ENCODE measurements around the gene RHOT2. TPM values are rescaled to one million over a fixed set of nuclear protein-coding genes. Genes with fewer than 3 reads are reported as not detected.

Gene RHOT2
- total RNA-seq, 1 experiment from 2014 or later: 24.2 TPM

- DNase-seq (ENCODE audit: low read depth): no peak
Observed at GRCh38 chr16:698911-699671, 31.2 kb downstream of the RHOT2 start.

- no peak for DNase-seq (ENCODE audit: low read depth)
Observed at GRCh38 chr16:700684-701584, 33.0 kb downstream of the RHOT2 start.

- DNase-seq (ENCODE audit: low read depth): no peak
Observed at GRCh38 chr16:702341-702740, 34.4 kb downstream of the RHOT2 start.

- no peak for DNase-seq (ENCODE audit: low read depth)
Observed at GRCh38 chr16:703406-703805, 35.5 kb downstream of the RHOT2 start.

GRCh38 chr16:704047-704446 lies 36.1 kb downstream of the RHOT2 start:
- DNase-seq (ENCODE audit: low read depth): no peak

GRCh38 chr16:704552-705380 lies 36.8 kb downstream of the RHOT2 start:
- no peak for DNase-seq (ENCODE audit: low read depth)

- DNase-seq (ENCODE audit: low read depth): no peak
Observed at GRCh38 chr16:705431-706188, 37.7 kb downstream of the RHOT2 start, which contains the start of gene FBXL16. FBXL16 (minus strand) TSS chr16:705801; CDS start chr16:697405, 8,396 bp downstream.

GRCh38 chr16:706189-707061 lies 38.5 kb downstream of the RHOT2 start:
- no peak for DNase-seq (ENCODE audit: low read depth)

GRCh38 chr16:707062-707538 lies 39.2 kb downstream of the RHOT2 start:
- no peak for DNase-seq (ENCODE audit: low read depth)

- no peak for DNase-seq (ENCODE audit: low read depth)
Observed at GRCh38 chr16:708019-708418, 40.1 kb downstream of the RHOT2 start.

GRCh38 chr16:708959-709358 lies 41.0 kb downstream of the RHOT2 start:
- DNase-seq (ENCODE audit: low read depth): no peak

- peak; percentile 85 for DNase-seq (ENCODE audit: low read depth)
Observed at GRCh38 chr16:709566-710499, 41.9 kb downstream of the RHOT2 start.

- no peak for DNase-seq (ENCODE audit: low read depth)
Observed at GRCh38 chr16:710500-711075, 42.7 kb downstream of the RHOT2 start.

GRCh38 chr16:711084-711483 lies 43.2 kb downstream of the RHOT2 start:
- DNase-seq (ENCODE audit: low read depth): no peak

- DNase-seq (ENCODE audit: low read depth): peak; percentile 61
Observed at GRCh38 chr16:711548-712320, 43.8 kb downstream of the RHOT2 start.

- peak; percentile 92 for DNase-seq (ENCODE audit: low read depth)
Observed at GRCh38 chr16:712740-713250, 44.9 kb downstream of the RHOT2 start.

GRCh38 chr16:714079-714478 lies 46.1 kb downstream of the RHOT2 start:
- DNase-seq (ENCODE audit: low read depth): peak; percentile 72

All from RPMI7951 (cell line).